ENCODE measurements around the gene LIFR.

Gene LIFR

GRCh38 chr5:38465702-38466423 lies 90.6 kb downstream of the LIFR start:
- no peak for DNase-seq (ENCODE audit: low read depth in 2 of 2)

- DNase-seq (ENCODE audit: low read depth in 2 of 2): no peak
Measured at GRCh38 chr5:38465061-38465460, 91.4 kb downstream of the LIFR start.

DNA sequence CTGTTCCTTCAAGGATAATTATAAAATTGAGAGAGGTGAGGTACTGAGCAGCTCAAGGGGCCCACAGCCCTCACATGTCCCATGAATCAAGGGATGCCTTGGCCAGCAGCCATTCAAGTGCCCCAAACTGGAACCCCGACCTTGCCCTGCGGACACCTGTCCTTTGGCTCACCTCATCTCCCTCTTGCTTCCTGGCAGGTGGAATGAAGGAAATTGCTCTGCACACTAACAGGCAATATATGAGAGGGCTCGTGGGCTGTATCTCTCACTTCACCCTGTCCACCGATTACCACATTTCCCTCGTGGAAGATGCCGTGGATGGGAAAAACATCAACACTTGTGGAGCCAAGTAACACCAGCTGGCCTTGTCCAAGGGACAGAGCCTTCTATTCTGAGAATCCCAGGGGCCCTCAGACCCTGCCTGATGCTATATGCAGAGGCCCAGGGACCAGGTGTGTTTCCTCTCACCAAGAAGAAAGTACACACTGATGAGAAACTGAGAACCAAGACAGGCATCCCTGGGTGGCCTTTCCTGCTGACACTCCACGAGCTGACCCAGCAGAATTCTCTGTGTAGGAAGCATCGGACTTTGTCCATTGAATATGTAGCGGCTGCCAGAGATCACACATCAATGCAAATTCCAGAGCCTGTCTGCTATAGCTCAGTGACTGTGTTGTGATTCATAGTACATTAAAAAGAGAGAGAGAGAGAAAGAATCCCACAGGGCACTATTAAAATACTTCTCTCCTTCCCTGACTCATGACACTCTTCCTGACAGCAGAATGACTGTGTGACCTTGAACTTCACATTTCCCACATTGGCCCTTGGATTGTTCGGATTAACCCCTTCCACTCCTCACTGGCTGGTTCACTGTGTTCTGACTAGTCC lies 92.6 kb downstream of the LIFR start:
- DNase-seq (ENCODE audit: low read depth in 2 of 2): no peak

DNA sequence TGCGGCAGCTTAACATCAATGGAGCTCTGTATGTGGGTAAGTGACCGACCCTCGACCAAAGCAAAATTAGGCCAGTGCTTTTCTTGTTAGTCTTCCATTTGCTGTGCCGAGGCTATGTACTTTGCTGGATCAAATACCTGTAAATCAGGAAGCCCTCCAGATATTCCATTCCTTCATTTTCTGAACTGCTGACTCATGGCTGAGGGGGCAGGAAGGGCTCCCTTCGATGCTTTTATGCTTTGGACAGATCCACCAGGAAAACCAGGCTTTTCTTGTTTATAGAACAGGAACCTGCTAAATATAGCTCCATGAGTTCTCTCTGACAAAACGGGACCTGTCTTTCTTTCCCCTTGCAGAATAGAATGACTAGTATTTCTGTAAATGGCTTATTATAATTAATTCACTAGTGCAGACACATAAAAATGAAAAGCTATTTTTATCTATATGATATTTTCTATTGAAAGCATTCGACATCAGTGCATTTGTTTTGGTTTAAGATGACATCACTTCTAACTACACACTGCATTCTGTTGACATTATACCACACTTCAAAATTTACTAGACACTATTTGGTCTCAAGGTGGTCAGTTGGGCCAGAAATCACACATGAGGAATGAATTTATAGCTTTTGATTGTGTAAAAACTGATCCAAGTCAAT lies 93.3 kb downstream of the LIFR start:
- no peak for DNase-seq (ENCODE audit: low read depth in 2 of 2)

- no peak for DNase-seq (ENCODE audit: low read depth in 2 of 2)
Measured at GRCh38 chr5:38458174-38458573, 98.3 kb downstream of the LIFR start.

DNA sequence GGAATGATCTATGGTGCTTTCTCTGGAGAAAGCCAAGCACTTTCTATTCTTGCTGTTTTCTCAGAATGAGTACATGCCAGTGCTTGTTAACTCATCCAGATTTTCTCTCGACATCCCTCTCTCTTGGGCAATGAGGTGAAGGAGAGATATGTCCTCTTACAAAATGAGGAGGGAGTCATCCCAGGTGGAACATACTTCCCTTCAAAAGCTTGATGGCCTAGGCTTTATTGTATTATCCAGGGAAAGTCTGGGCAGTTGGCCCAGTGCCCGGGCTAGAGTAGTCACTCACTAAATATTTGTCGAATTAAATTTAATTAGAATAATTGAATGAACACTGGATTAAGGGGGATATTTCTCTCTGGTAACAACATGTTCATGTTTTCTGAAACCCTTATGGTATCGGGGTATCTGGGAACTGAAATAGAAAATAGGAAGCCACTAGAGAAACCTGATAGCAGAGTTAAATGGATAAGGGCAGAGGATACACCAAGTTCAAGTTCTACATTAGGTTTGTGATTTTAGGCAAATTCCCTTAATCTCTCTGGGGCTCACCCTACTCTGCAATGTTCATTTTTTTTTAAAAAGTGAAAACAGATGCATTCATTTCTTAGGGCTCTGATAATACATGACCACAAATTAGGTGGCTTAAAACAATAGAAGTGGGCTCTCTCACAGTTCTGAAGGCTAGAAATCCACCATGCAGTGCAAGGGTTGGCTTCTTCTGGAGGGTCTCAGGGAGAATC lies 99.6 kb downstream of the LIFR start:
- no peak for DNase-seq (ENCODE audit: low read depth in 2 of 2)

DNA sequence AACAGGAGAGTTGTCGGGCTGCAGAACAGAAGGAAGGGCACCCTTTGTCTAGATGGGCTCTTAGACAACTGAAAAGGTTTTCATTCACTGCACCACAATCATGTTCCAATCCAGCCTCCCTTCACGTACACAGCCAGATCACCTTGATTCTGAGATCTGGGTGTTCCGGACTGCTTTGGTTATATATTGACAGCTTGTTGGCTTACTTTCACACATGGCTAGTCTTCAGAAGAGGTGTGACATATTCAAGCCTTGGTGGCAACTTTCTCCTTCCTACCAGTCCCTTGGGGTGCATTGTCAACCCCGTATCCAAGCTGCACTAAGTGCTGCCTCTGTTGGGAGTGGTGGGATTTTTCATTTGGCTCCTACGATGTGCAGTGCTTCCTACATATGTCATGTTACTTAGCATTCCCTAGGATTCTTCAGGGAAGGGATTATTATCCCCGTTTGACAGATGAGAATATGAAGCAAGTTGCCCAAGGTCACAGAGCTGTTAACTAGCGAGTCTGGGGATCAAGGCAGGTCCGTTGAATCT lies 100.6 kb downstream of the LIFR start:
- DNase-seq (ENCODE audit: low read depth in 2 of 2): no peak

DNA sequence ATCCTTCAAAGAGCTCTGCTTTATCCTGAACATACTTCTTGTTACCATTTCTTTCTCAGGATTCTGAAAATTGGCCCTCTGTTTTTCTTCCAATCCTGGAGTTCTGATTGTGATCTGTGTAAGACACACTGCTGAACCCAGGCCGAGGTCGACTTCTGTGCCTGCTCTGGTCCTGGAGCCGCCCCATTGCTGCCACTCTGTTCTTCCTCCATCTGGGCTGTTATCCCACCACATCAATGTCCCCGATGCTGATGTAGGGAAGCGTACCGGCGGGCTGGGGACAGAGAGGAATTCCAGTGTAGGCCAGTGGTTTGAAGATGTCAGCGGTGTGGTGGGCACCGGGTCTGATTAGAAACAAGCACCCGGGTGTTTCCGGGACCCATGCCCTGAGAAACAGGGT lies 102.5 kb downstream of the LIFR start:
- no peak for DNase-seq (ENCODE audit: low read depth in 2 of 2)

GRCh38 chr5:38453506-38453905 lies 102.9 kb downstream of the LIFR start:
- DNase-seq (ENCODE audit: low read depth in 2 of 2): peak; percentile 6 to 11

DNA sequence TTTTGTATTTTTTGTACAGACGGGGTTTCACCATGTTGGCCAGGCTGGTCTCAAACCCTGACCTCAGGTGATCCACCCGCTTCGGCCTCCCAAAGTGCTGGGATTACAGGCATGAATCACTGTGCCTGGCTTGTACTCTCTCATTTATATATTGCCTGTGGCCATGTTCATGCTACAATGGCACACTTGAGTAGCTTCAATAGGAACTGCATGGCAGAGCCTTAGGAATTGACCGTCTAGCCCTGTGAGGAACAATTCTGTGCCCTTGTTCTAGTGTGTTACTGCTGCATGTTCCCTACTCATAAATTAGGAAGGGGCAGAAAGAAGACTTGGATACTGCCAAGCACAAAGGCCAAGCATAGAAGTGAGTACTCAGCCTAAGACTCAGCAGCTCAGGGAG lies 104.2 kb downstream of the LIFR start:
- no peak for DNase-seq (ENCODE audit: low read depth in 2 of 2)

GRCh38 chr5:38451074-38451725 lies 105.2 kb downstream of the LIFR start:
- DNase-seq (ENCODE audit: low read depth in 2 of 2): no peak

DNA sequence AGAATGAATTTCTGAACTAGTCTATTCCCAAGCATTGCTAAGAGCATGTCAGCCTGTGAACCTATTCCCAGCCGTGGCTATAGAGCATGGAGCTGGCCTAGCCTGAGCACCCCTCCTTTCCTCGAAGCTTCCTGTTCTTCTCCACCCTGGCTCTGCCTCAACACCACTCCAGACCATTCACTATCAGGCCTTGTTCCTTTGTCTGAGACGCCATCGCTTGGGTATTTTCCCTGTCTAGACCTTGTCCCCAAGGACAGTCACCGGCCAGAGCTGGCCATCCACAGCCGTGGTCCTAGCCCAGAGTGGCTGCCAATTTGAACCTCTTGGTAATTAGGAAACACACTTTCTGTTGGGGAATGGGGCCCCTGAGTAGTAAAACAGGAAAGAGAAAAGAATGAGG lies 105.8 kb downstream of the LIFR start:
- DNase-seq (ENCODE audit: low read depth in 2 of 2): no peak

DNA sequence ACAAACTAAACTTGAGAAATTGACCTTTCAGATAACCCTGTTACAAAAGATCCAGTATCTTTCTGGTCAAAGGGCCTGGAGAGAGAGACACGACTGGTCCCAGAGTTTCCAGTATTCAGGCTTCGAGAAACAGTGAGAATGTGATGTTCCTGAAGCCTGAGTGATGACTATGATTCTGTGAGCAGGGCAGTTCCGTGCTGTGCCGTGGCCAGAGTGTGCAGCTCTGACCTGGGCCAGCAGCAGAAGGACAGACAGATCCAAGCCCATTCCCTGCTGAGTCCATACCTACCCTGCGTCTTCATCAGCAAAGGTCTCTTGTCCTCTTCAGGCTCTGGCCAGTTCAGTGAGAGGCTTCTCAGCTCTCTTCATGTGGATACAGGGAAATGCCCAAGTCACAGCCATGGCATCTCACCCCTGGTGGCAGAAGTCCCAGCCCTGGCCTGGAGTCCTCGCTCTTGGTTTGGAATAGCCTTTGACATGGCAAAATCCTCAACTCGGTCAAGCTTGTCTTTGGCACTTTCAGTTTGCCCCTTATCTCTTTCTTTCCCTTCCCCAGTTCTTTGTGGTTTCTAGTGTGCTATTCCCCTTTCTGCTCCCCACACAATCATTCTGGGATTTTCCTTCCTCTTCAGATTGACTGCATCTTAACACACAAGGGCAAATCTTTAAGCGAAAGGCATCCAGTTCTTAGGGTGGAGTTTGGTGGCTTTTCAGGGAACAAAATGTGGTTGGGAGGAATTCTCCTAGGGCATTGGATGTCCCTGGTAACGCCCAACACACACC lies 107.7 kb downstream of the LIFR start:
- no peak for DNase-seq (ENCODE audit: low read depth in 2 of 2)

- DNase-seq (ENCODE audit: low read depth in 2 of 2): no peak
Measured at GRCh38 chr5:38447786-38448185, 108.7 kb downstream of the LIFR start.

DNA sequence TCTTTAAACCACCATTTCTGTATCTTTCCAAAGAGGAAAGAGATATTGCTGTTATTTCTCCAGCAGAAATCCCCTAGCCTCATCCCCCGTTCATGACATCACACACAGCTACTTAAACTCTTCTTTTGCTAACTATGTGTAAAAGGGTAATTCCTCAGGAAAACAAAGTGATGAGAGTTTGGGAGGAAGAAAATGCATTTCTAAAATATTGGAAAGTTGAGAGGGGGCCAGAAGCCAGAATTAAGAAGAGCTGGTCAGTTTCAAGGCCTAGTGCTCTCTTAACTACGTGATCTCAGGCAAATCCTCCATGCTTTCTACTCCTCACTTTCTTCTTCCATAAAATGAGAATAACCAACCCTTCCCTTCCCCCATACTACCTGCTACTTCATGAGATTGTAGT lies 109.4 kb downstream of the LIFR start:
- no peak for DNase-seq (ENCODE audit: low read depth in 2 of 2)

DNA sequence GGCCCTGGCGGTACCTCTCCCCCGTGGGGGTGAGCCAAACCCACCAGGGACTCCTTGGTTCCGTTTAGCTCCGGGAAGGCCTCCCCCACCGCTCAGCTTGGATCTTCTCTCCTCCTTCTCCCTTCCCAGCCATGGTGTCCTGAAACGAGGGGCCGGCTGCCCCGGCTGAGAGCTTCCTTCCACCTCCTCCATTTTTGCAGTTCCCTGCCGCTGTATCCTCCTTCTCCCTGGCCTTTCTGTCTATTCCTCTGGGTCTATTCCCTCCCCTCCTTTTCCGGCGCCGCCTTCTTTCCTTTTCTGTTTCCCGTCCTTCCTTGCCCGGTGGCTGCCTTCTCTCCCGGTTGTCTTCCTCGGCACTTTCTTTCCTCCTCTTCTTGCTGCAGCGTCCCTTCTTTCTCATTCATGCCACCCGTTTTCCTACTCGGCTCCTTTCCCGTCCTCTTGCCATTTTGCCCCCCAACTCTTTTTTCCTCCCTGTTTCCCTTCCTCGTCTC lies 110.4 kb downstream of the LIFR start:
- no peak for DNase-seq (ENCODE audit: low read depth in 2 of 2)

- DNase-seq (ENCODE audit: low read depth in 2 of 2): no peak
Measured at GRCh38 chr5:38445374-38446028, 110.9 kb downstream of the LIFR start.

DNA sequence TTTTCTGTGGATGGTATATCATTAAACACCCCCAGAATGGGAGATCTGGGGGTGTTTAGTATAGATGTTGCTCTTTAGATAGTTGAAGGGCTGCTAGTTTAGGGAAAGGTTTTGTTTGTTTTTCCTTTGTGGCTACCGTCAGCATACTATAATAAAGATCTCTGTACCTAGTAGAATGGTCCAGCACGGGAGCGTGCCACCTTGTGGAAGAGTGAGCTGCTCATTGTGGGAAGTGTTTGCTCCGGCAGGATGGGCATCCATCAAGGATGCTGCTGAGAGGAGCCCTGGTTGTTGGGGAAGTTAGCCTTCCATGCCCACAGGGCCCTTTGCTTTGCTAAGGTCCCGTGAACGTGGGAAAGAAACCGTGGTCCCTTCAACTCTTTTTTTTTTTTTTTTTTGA lies 113.1 kb downstream of the LIFR start:
- no peak for DNase-seq (ENCODE audit: low read depth in 2 of 2)

DNA sequence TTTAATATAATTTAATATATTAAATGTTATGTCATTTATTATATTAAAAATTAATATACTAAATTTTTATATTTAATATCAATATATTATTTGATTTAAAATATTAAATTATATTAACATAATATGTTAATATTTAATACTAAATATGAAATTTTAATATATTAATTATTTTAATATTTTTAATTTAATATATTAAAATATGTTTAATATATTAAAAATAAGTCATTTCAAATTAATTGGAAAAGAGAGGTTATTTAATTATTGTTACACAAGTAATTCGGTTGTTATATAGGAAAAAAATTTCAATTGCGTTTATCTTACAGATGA lies 114.2 kb downstream of the LIFR start:
- DNase-seq (ENCODE audit: low read depth in 2 of 2): no peak

All from stimulated activated CD4-positive, alpha-beta T cell treated with anti-CD3 and anti-CD28 coated beads, Interleukin-4, amount 100 ng/mL, for 48 hours (primary cell).